ENCODE data around the gene SLC30A10. TPM values are rescaled to one million over a fixed set of nuclear protein-coding genes. Genes with fewer than 3 reads are reported as not detected.
"Not testable (repeated sequence)": the region's sequence is repeated elsewhere in the genome, so short reads cannot be mapped to it uniquely, and the experiment has no call there.

The SLC30A10 gene
- polyA plus RNA-seq, 1 experiment, result not detected

DNA sequence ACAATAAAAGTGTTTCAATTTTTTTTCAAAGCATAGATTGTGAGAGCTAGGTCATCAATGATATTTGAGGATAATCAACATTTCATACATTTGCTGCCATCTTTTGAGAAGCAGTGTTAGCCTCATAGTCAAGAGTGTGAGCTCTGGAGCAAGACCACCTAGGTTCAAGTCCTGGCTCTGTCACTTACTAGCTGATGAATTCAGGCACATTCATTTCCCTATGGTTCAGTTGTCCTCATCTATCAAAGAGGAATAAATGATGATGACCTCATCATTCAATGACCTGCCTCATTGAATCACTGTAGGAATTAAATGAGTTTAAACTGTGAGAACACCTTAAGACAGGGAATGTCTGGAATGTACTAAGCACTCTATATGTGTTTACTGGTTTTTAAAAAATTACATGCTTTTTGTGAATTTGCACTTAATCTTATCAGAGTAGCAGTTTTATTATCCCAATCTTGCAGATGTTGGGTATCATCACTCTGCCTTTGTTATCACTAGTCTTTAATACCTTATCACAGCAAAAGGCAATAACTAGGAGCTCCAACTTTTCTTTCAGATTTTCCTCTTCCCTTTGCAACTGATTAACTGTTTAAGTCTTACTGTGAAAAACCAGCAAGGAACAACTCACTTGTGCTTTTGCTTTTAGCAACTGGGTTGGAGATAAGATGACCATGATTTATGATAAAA, 47.4 kb downstream of the SLC30A10 start:
- no peak for DNase-seq (ENCODE audit: low read depth, low spot score)
- Histone ChIP-seq H3K9me3 (ENCODE audit: control insufficient read depth, insufficient read depth, low read length) (no peaks in the 10 kb centered on the region), H3K27ac (ENCODE audit: low read depth, low read length) (no peak overlapping the region), H3K4me3 (ENCODE audit: low read depth, low read length) (no peak overlapping the region), H3K27me3 (ENCODE audit: control insufficient read depth, insufficient read depth, low read length) (no peaks in the 10 kb centered on the region)
- POLR2A ChIA-PET, result no interaction called here
- CTCF ChIA-PET, result no interaction called here
- TF ChIP-seq CTCF (IDR thresholded peaks at IDR 0.05; ENCODE audit: low read depth, low read length), result no peak

- TF ChIP-seq CTCF (IDR thresholded peaks at IDR 0.05; ENCODE audit: low read depth, low read length), result no peak
- ChIA-PET CTCF (no interaction called here), POLR2A (no interaction called here)
- no peaks in the 10 kb centered on the region for H3K27me3 ChIP-seq (ENCODE audit: control insufficient read depth, insufficient read depth, low read length)
- H3K9me3 ChIP-seq (ENCODE audit: control insufficient read depth, insufficient read depth, low read length), result no peaks in the 10 kb centered on the region
- H3K27ac ChIP-seq (ENCODE audit: low read depth, low read length), result no peak overlapping the region
- DNase-seq (ENCODE audit: low read depth, low spot score), result no peak
- H3K4me3 ChIP-seq (ENCODE audit: low read depth, low read length), result no peak overlapping the region
Observed at GRCh38 chr1:219876798-219877209, 51.6 kb downstream of the SLC30A10 start.

DNA sequence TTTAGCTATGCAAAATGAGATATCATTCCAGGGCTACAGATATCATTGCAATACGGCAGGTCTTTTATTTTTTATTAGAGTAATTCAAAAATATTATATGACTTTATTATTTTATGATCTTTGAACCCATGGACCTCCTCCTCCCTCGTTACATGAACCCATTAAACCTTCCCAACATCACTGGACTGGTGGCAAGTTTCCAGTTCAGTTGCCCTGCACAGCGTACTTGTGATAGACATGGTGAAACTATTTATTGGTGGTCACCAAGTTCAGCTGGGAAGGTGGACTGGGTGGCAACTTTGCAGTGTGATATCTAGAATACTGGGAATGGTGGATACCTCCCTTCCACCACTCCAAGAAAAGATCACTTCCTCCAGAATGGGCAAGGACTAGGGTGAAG, 52.5 kb downstream of the SLC30A10 start:
- Histone ChIP-seq H3K27me3 (ENCODE audit: control insufficient read depth, insufficient read depth, low read length) (no peaks in the 10 kb centered on the region), H3K9me3 (ENCODE audit: control insufficient read depth, insufficient read depth, low read length) (no peaks in the 10 kb centered on the region), H3K27ac (ENCODE audit: low read depth, low read length) (no peak overlapping the region), H3K4me3 (ENCODE audit: low read depth, low read length) (no peak overlapping the region)
- CTCF ChIA-PET, result no interaction called here
- no peak for DNase-seq (ENCODE audit: low read depth, low spot score)
- TF ChIP-seq CTCF (IDR thresholded peaks at IDR 0.05; ENCODE audit: low read depth, low read length), result no peak
- POLR2A ChIA-PET, result no interaction called here

GRCh38 chr1:219872538-219872937, 55.8 kb downstream of the SLC30A10 start:
- DNase-seq (ENCODE audit: low read depth, low spot score); H3K4me3 ChIP-seq (ENCODE audit: low read depth, low read length); H3K27me3 ChIP-seq (ENCODE audit: control insufficient read depth, insufficient read depth, low read length); H3K27ac ChIP-seq (ENCODE audit: low read depth, low read length); CTCF ChIA-PET; POLR2A ChIA-PET; H3K9me3 ChIP-seq (ENCODE audit: control insufficient read depth, insufficient read depth, low read length): not testable (repeated sequence)

DNA sequence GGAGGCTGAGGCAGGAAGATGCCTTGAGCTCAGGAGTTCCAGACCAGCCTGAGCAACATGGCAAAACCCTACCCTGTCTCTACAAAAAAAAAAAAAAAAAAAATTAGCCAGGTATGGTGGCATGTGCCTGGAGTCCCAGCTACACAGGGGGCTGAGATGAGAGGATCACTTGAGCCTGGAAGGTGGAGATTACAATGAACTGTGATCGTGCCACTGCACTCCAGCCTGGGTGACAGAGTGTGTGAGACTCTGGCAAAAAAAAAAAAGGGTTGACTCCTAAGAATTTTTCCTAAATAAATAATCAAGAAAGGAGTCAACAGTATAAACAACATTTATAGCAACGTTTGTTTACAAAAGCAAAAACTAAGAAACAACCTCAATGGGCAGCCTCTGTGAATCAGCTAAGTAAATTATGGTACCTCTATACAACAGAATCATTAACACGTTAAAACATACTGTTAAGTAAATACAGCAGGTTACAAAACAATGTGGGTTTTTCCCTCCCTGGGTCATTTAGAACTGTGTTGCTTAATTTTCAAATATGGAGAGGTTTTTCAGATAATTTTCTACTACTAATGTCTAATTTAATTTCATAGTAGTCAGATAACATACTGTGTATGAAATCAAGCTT, 56.8 kb downstream of the SLC30A10 start:
- Histone ChIP-seq H3K27me3 (ENCODE audit: control insufficient read depth, insufficient read depth, low read length) (no peaks in the 10 kb centered on the region), H3K27ac (ENCODE audit: low read depth, low read length) (no peak overlapping the region), H3K4me3 (ENCODE audit: low read depth, low read length) (no peak overlapping the region), H3K9me3 (ENCODE audit: control insufficient read depth, insufficient read depth, low read length) (no peaks in the 10 kb centered on the region)
- DNase-seq (ENCODE audit: low read depth, low spot score), result no peak
- no peak for TF ChIP-seq CTCF (IDR thresholded peaks at IDR 0.05; ENCODE audit: low read depth, low read length)
- CTCF ChIA-PET, result interaction anchor here (0.6 kb wide), 1 partner anchor 255 kb away, joined by 6 read pairs; no protein-coding TSS in a partner anchor
- POLR2A ChIA-PET, result no interaction called here

DNA sequence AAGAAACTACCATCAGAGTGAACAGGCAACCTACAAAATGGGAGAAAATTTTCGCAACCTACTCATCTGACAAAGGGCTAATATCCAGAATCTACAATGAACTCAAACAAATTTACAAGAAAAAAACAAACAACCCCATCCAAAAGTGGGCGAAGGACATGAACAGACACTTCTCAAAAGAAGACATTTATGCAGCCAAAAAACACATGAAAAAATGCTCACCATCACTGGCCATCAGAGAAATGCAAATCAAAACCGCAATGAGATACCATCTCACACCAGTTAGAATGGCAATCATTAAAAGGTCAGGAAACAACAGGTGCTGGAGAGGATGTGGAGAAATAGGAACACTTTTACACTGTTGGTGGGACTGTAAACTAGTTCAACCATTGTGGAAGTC, 59.7 kb downstream of the SLC30A10 start:
- DNase-seq (ENCODE audit: low read depth, low spot score); H3K9me3 ChIP-seq (ENCODE audit: control insufficient read depth, insufficient read depth, low read length); POLR2A ChIA-PET; H3K27me3 ChIP-seq (ENCODE audit: control insufficient read depth, insufficient read depth, low read length); H3K27ac ChIP-seq (ENCODE audit: low read depth, low read length); H3K4me3 ChIP-seq (ENCODE audit: low read depth, low read length); CTCF ChIA-PET: not testable (repeated sequence)
